ENCODE data around the gene EIF2B2. TPM values are rescaled to one million over a fixed set of nuclear protein-coding genes. Genes with fewer than 3 reads are reported as not detected.

Gene EIF2B2
- total and polyA plus RNA-seq, 9 of the 15 experiments (the other 6 are each of a cell fraction or from before 2014, with no cell fraction given): 10.6 to 94.1 (median 38.9) TPM

DNA sequence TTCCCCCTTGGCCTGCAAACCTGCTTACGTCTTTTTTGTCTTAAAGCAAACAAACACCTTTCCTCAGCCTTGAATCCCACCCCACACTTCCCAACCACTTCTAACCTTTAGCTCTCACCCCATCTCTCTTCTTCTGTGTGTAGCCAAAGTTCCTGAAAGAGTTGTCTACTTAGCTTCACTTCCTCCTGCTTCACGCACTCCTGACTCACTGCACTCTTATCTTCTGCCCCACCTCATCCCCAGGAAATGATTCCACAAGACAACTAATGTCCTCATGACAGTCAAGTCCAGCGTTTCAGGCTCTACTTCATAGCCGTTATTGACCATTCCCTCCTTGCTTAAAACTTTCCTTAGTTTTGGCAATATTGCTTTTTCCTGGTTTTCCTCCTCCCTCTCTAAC, 22.4 kb downstream of the EIF2B2 start (continued):
- TF ChIP-seq ZBTB33 (CRISPR knock-in tag; IDR thresholded peaks at IDR 0.05): no peak
- no peak for TF ChIP-seq HDAC3 (IDR thresholded peaks at IDR 0.05; ENCODE audit: borderline replicate concordance, partially characterized antibody)
- TF ChIP-seq ZBTB8A (IDR thresholded peaks at IDR 0.05; ENCODE audit: partially characterized antibody): no peak
- TF ChIP-seq ZNF354B (CRISPR knock-in tag; IDR thresholded peaks at IDR 0.05): no peak
- TF ChIP-seq NUFIP1 (IDR thresholded peaks at IDR 0.05; ENCODE audit: partially characterized antibody): no peak
- TF ChIP-seq SRF (CRISPR knock-in tag; IDR thresholded peaks at IDR 0.05): no peak
- no peak for TF ChIP-seq ZNF431 (CRISPR knock-in tag; IDR thresholded peaks at IDR 0.05)
- no peak for TF ChIP-seq CHCHD3 (CRISPR knock-in tag; IDR thresholded peaks at IDR 0.05)
- TF ChIP-seq KAT2B (IDR thresholded peaks at IDR 0.05; ENCODE audit: low read depth, low read length): no peak
- no peak for TF ChIP-seq ZNF444 (CRISPR knock-in tag; IDR thresholded peaks at IDR 0.05)
- TF ChIP-seq BRF2 (IDR thresholded peaks at IDR 0.05; ENCODE audit: borderline replicate concordance, insufficient read depth, insufficient read length): no peak
- TF ChIP-seq HDAC2 (IDR thresholded peaks at IDR 0.05): peak; percentile 70
- TF ChIP-seq NFATC3 (IDR thresholded peaks at IDR 0.05): no peak
- TF ChIP-seq FOXA3 (CRISPR knock-in tag; conservative IDR thresholded peaks at IDR 0.05 in 1 of 2, IDR thresholded peaks at IDR 0.05 in 1 of 2): no peak
- TF ChIP-seq, protein P1, sequence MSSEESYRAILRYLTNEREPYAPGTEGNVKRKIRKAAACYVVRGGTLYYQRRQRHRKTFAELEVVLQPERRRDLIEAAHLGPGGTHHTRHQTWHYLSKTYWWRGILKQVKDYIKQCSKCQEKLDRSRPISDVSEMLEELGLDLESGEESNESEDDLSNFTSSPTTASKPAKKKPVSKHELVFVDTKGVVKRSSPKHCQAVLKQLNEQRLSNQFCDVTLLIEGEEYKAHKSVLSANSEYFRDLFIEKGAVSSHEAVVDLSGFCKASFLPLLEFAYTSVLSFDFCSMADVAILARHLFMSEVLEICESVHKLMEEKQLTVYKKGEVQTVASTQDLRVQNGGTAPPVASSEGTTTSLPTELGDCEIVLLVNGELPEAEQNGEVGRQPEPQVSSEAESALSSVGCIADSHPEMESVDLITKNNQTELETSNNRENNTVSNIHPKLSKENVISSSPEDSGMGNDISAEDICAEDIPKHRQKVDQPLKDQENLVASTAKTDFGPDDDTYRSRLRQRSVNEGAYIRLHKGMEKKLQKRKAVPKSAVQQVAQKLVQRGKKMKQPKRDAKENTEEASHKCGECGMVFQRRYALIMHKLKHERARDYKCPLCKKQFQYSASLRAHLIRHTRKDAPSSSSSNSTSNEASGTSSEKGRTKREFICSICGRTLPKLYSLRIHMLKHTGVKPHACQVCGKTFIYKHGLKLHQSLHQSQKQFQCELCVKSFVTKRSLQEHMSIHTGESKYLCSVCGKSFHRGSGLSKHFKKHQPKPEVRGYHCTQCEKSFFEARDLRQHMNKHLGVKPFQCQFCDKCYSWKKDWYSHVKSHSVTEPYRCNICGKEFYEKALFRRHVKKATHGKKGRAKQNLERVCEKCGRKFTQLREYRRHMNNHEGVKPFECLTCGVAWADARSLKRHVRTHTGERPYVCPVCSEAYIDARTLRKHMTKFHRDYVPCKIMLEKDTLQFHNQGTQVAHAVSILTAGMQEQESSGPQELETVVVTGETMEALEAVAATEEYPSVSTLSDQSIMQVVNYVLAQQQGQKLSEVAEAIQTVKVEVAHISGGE (CRISPR knock-in tag; IDR thresholded peaks at IDR 0.05): no peak
- TF ChIP-seq ZSCAN32 (CRISPR knock-in tag; IDR thresholded peaks at IDR 0.05): no peak
- TF ChIP-seq GATAD2A (IDR thresholded peaks at IDR 0.05): peak; percentile 35; the same call in 1 of the 2 replicates
- no peak for TF ChIP-seq CREB1 (IDR thresholded peaks at IDR 0.05)
- no peak for TF ChIP-seq CREB1 (CRISPR knock-in tag; IDR thresholded peaks at IDR 0.05)
- no peak for TF ChIP-seq KLF6 (CRISPR knock-in tag; IDR thresholded peaks at IDR 0.05; ENCODE audit: borderline replicate concordance)
- TF ChIP-seq ESRRB (CRISPR knock-in tag; IDR thresholded peaks at IDR 0.05; ENCODE audit: borderline replicate concordance): no peak
- no peak for TF ChIP-seq CBFB (CRISPR knock-in tag; IDR thresholded peaks at IDR 0.05)
- peak in 1 of 2 experiments; percentile 31; a peak in 1 of 4 replicates for TF ChIP-seq MAZ (CRISPR knock-in tag; conservative IDR thresholded peaks at IDR 0.05 in 1 of 2, IDR thresholded peaks at IDR 0.05 in 1 of 2)
